T-helper 2 cell (primary cell): ENCODE measurements around the gene CD81.

Experiments
- DNase-seq, 5 experiments: peaks; one replicate each; pipeline versions ENCODE4 v3.0.0 to v3.0.0-alpha.2; 2012 to 2022

Gene CD81

GRCh38 chr11:2391181-2391975 is 14.3 kb downstream of the CD81 start:
- no peak for DNase-seq

GRCh38 chr11:2392241-2392959 is 15.3 kb downstream of the CD81 start:
- no peak for DNase-seq

- no peak for DNase-seq
Observed at GRCh38 chr11:2393111-2393868, 16.2 kb downstream of the CD81 start.

GRCh38 chr11:2393941-2394817 is 17.1 kb downstream of the CD81 start:
- DNase-seq: no peak

- DNase-seq: no peak
Observed at GRCh38 chr11:2394818-2395105, 17.7 kb downstream of the CD81 start.

- DNase-seq: no peak
Observed at GRCh38 chr11:2395211-2395730, 18.2 kb downstream of the CD81 start.

GRCh38 chr11:2395856-2396255 is 18.7 kb downstream of the CD81 start:
- DNase-seq: no peak

GRCh38 chr11:2396471-2396870 is 19.4 kb downstream of the CD81 start:
- no peak for DNase-seq

GRCh38 chr11:2397005-2397404 is 19.9 kb downstream of the CD81 start:
- no peak for DNase-seq

- no peak for DNase-seq
Observed at GRCh38 chr11:2398664-2399355, 21.7 kb downstream of the CD81 start.

- DNase-seq: no peak
Observed at GRCh38 chr11:2399488-2400068, 22.5 kb downstream of the CD81 start.

- peak; percentile 99 to 100 (median 99) for DNase-seq
Observed at GRCh38 chr11:2400069-2400761, 23.1 kb downstream of the CD81 start, which contains the start of gene TSSC4. Gene TSSC4 (plus strand): TSS chr11:2400750. CDS start chr11:2402634, 1,884 bp downstream.

GRCh38 chr11:2400762-2401435 is 23.8 kb downstream of the CD81 start:
- no peak for DNase-seq

GRCh38 chr11:2401436-2401984 is 24.4 kb downstream of the CD81 start:
- no peak for DNase-seq

GRCh38 chr11:2402106-2402505 is 25.0 kb downstream of the CD81 start:
- DNase-seq: no peak

- DNase-seq: no peak
Observed at GRCh38 chr11:2402890-2403645, 26.0 kb downstream of the CD81 start.

- DNase-seq: no peak
Observed at GRCh38 chr11:2404735-2405196, 27.7 kb downstream of the CD81 start.

- DNase-seq: no peak
Observed at GRCh38 chr11:2406451-2406850, 29.3 kb downstream of the CD81 start.
